Mammary epithelial cell (primary cell): ENCODE measurements around the gene TENT5D.

Source experiments
- CTCF ChIP-seq, 2 donors: IDR thresholded peaks in 1 of 2; conservative IDR thresholded peaks in 1 of 2; 2 replicates each; pipeline ENCODE4 v1.5.1; 2011 to 2012; ENCODE audit warnings: inconsistent platforms in 2 of 2, low read length in 2 of 2, mild to moderate bottlenecking in 2 of 2, control low read depth in 1 of 2, low read depth in 1 of 2; ENCODE audit not compliant: insufficient read depth in 1 of 2; ENCODE audit errors: extremely low read depth in 1 of 2
- EZH2 ChIP-seq: IDR thresholded peaks from 2 replicates; pipeline ENCODE4 v1.6.1; 2012; ENCODE audit warnings: low read length, inconsistent platforms, borderline replicate concordance

- TF ChIP-seq CTCF (conservative IDR thresholded peaks at IDR 0.05 in 1 of 2, IDR thresholded peaks at IDR 0.05 in 1 of 2; ENCODE audit: extremely low read depth in 1 of 2, insufficient read depth in 1 of 2, low read depth in 1 of 2, low read length in 2 of 2), result no peak
- TF ChIP-seq EZH2, result no peak
Measured at GRCh38 chrX:80423744-80424143, 3.5 kb downstream of the TENT5D start.
